HEK293T (cell line): ENCODE data around the gene CD59.

Experiments used
- CTCF ChIA-PET: fragments of 350-600 bp; formaldehyde crosslinking; extraction: SDS; loops from one replicate; lab custom pipeline; 2021; ENCODE audit warnings: antibody characterized with exemption, inconsistent platforms; lab: Yijun Ruan, JAX
- POLR2A ChIA-PET: fragments of 350-600 bp; formaldehyde crosslinking; extraction: SDS; loops from one replicate; lab custom pipeline; 2020; ENCODE audit warnings: antibody characterized with exemption, inconsistent platforms; lab: Yijun Ruan, JAX
- DNase-seq: peaks from one replicate; pipeline ENCODE4 v3.0.0; 2012; ENCODE audit warnings: mixed read lengths; ENCODE audit errors: extremely low spot score
- ARNT ChIP-seq: fragments of 450-650 bp; IDR thresholded peaks from 2 replicates; pipeline ENCODE4 v1.6.1; 2017; ENCODE audit warnings: mild to moderate bottlenecking
- BHLHE40 ChIP-seq: fragments of 450-650 bp; IDR thresholded peaks from 2 replicates; pipeline ENCODE4 v1.6.1; 2016; ENCODE audit warnings: mild to moderate bottlenecking, moderate library complexity, borderline replicate concordance
- CTBP1 ChIP-seq: fragments of 450-650 bp; IDR thresholded peaks from 2 replicates; pipeline ENCODE4 v1.6.1; 2016; ENCODE audit warnings: borderline replicate concordance
- ELF4 ChIP-seq: fragments of 450-650 bp; IDR thresholded peaks from 2 replicates; pipeline ENCODE4 v1.6.1; 2017; ENCODE audit warnings: antibody characterized with exemption
- FOXA1 ChIP-seq: fragments of 450-650 bp; IDR thresholded peaks from 2 replicates; pipeline ENCODE4 v1.6.1; 2016; ENCODE audit warnings: mild to moderate bottlenecking
- FOXK2 ChIP-seq: fragments of 450-650 bp; IDR thresholded peaks from 2 replicates; pipeline ENCODE4 v1.6.1; 2016; ENCODE audit warnings: mild to moderate bottlenecking
- FOXM1 ChIP-seq: fragments of 450-650 bp; IDR thresholded peaks from 2 replicates; pipeline ENCODE4 v1.6.1; 2017; ENCODE audit warnings: mild to moderate bottlenecking, borderline replicate concordance
- HDGF ChIP-seq: fragments of 450-650 bp; IDR thresholded peaks from 2 replicates; pipeline ENCODE4 v1.6.1; 2017; ENCODE audit warnings: antibody characterized with exemption, borderline replicate concordance
- L3MBTL2 ChIP-seq: fragments of 450-650 bp; conservative IDR thresholded peaks from 2 replicates; pipeline ENCODE4 v1.6.1; 2016; ENCODE audit warnings: mild to moderate bottlenecking
- LEF1 ChIP-seq: fragments of 450-650 bp; IDR thresholded peaks from 2 replicates; pipeline ENCODE4 v1.6.1; 2017; ENCODE audit warnings: mild to moderate bottlenecking, borderline replicate concordance
- NFRKB ChIP-seq: fragments of 450-650 bp; IDR thresholded peaks from 2 replicates; pipeline ENCODE4 v1.6.1; 2016; ENCODE audit warnings: mild to moderate bottlenecking, moderate library complexity
- SP1 ChIP-seq: fragments of 450-650 bp; IDR thresholded peaks from 2 replicates; pipeline ENCODE4 v1.6.1; 2017
- SUZ12 ChIP-seq: fragments of 450-650 bp; IDR thresholded peaks from 2 replicates; pipeline ENCODE4 v1.6.1; 2016; ENCODE audit warnings: mild to moderate bottlenecking
- TARDBP ChIP-seq: fragments of 450-650 bp; IDR thresholded peaks from 2 replicates; pipeline ENCODE4 v1.6.1; 2016
- ZNF384 ChIP-seq: fragments of 450-650 bp; IDR thresholded peaks from 2 replicates; pipeline ENCODE4 v1.6.1; 2016
- TF ChIP-seq, protein P1 (sequence below): fragments of 450-650 bp; IDR thresholded peaks from 2 replicates; pipeline ENCODE4 v1.6.1; 2016

CD59 gene

GRCh38 chr11:33775467-33775807 lies 39.2 kb upstream of the CD59 start:
- DNase-seq: no peak
- POLR2A ChIA-PET: interaction anchor here (1.9 kb wide), 1 partner anchor 27 kb away, joined by 9 read pairs; no protein-coding TSS in a partner anchor
- TF ChIP-seq TARDBP (no peak), FOXM1 (no peak), NFRKB (no peak), BHLHE40 (no peak), HDGF (no peak), CTBP1 (no peak), ARNT (no peak), SUZ12 (no peak), LEF1 (no peak), FOXA1 (no peak), ZNF384 (no peak)
- CTCF ChIA-PET: no interaction called here

DNA sequence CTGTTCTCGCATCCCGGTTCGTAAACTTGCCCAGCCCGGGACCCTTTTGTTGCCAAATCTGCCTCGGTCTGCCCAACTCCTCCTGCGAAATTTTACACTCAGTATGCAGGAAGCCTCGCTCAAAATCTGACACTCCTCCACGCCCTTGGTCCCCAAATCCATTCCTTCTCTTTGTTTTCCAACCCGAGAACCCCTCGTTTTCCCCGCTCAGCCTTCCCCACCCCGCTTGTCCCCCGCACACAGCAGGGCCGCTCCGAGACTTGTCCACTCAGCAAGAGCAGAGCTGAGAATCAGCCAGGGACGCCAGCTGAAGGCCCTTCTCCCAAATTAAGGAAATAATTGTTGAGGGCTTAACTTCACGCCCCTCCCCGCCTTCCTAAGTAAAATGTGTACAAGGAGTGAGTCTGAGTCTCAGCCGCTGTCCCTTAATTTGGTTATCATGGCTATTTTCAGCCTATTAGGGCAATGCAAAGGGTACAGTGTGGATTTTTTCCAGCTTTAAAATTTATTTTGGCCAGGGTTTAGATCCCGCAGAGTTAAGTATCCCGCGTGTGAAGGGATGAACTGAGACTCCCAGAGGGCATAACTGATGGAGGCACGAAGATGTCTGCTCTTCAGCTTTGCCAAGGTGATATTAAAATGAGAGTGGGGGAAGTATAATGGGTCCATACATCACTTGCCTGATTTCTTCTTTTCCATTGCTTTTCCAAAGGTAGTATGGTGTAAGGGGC lies 38.7 kb upstream of the CD59 start:
- no peak for TF ChIP-seq HDGF
- TF ChIP-seq TARDBP: no peak
- no peak for TF ChIP-seq SP1
- TF ChIP-seq L3MBTL2: no peak
- no peak for TF ChIP-seq ZNF384
- no peak for TF ChIP-seq NFRKB
- TF ChIP-seq SUZ12: no peak
- TF ChIP-seq, protein P1, sequence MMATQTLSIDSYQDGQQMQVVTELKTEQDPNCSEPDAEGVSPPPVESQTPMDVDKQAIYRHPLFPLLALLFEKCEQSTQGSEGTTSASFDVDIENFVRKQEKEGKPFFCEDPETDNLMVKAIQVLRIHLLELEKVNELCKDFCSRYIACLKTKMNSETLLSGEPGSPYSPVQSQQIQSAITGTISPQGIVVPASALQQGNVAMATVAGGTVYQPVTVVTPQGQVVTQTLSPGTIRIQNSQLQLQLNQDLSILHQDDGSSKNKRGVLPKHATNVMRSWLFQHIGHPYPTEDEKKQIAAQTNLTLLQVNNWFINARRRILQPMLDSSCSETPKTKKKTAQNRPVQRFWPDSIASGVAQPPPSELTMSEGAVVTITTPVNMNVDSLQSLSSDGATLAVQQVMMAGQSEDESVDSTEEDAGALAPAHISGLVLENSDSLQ: no peak
- TF ChIP-seq ARNT: no peak
- TF ChIP-seq FOXM1: no peak
- no peak for TF ChIP-seq FOXK2
- TF ChIP-seq LEF1: no peak
- TF ChIP-seq CTBP1: no peak
- no peak for TF ChIP-seq FOXA1
- TF ChIP-seq BHLHE40: no peak
- TF ChIP-seq ELF4: no peak

GRCh38 chr11:33773987-33774735 lies 37.9 kb upstream of the CD59 start, which contains the start of gene FBXO3:
FBXO3 (minus strand) TSS chr11:33774520; CDS start chr11:33774497, 23 bp downstream.
- ChIA-PET POLR2A (interaction anchor here (1.1 to 1.9 kb wide), 2 partner anchors 28 to 38 kb away, joined by 8 to 9 read pairs; partner anchors contain the start of gene CD59), CTCF (no interaction called here)
- DNase-seq: peak; percentile 97
- TF ChIP-seq L3MBTL2 (peak; percentile 42; the same call in 1 of the 2 replicates), ARNT (no peak)

More for the DNA sequence above, 38.7 kb upstream of the CD59 start:
- peak; percentile 18 for DNase-seq
- POLR2A ChIA-PET: interaction anchor here (1.1 to 1.9 kb wide), 2 partner anchors 27 to 38 kb away, joined by 8 to 9 read pairs; partner anchors contain the start of gene CD59
- CTCF ChIA-PET: no interaction called here

GRCh38 chr11:33773404-33773986 lies 37.3 kb upstream of the CD59 start:
- CTCF ChIA-PET: interaction anchor here (0.9 kb wide), 1 partner anchor 608 kb away, joined by 3 read pairs; no protein-coding TSS in a partner anchor
- DNase-seq: peak; percentile 34
- TF ChIP-seq, protein P1: 0 out of 2 replicates have a peak, but pooled peaks have one; percentile 15
- no peak for TF ChIP-seq ZNF384
- POLR2A ChIA-PET: interaction anchor here (1.3 to 1.9 kb wide), 2 partner anchors 29 kb away, joined by 3 to 9 read pairs; no protein-coding TSS in a partner anchor

- POLR2A ChIA-PET: interaction anchor here (1.3 kb wide), 1 partner anchor 29 kb away, joined by 3 read pairs; no protein-coding TSS in a partner anchor
Measured at GRCh38 chr11:33772870-33773269, 36.6 kb upstream of the CD59 start.

More at GRCh38 chr11:33772870-33773269, 36.6 kb upstream of the CD59 start:
- TF ChIP-seq TARDBP (no peak), HDGF (no peak), FOXM1 (no peak), FOXA1 (no peak), BHLHE40 (no peak), LEF1 (no peak), L3MBTL2 (no peak), CTBP1 (no peak), SP1 (no peak), NFRKB (no peak), ELF4 (no peak), SUZ12 (no peak), ZNF384 (no peak), FOXK2 (no peak), ARNT (no peak)
- TF ChIP-seq, protein P1: no peak
- CTCF ChIA-PET: interaction anchor here (0.9 kb wide), 1 partner anchor 607 kb away, joined by 3 read pairs; no protein-coding TSS in a partner anchor
- no peak for DNase-seq
